ENCODE measurements around the gene PSMB2. TPM values are rescaled to one million over a fixed set of nuclear protein-coding genes. Genes with fewer than 3 reads are reported as not detected.

Gene PSMB2
- total RNA-seq, 1 donor from 2014 or later = 31.3 TPM

- DNase-seq (ENCODE audit: low read depth, low spot score) = peak; percentile 93
These were observed 83.5 kb downstream of the PSMB2 start, which contains the start of gene NCDN for GRCh38 chr1:35557611-35558373. Gene NCDN (plus strand): TSS chr1:35557799. CDS start chr1:35558191, 392 bp downstream.

GRCh38 chr1:35557118-35557610 lies 84.2 kb downstream of the PSMB2 start, which contains the start of gene KIAA0319L:
Gene KIAA0319L (minus strand): TSS chr1:35557403. CDS start chr1:35554491, 2,912 bp downstream.
- no peak for DNase-seq (ENCODE audit: low read depth, low spot score)

- no peak for DNase-seq (ENCODE audit: low read depth, low spot score)
These were observed 84.7 kb downstream of the PSMB2 start for GRCh38 chr1:35556484-35557117.

GRCh38 chr1:35555601-35556477 lies 85.5 kb downstream of the PSMB2 start:
- DNase-seq (ENCODE audit: low read depth, low spot score) = no peak

GRCh38 chr1:35555212-35555584 lies 86.1 kb downstream of the PSMB2 start:
- no peak for DNase-seq (ENCODE audit: low read depth, low spot score)

- no peak for DNase-seq (ENCODE audit: low read depth, low spot score)
These were observed 86.8 kb downstream of the PSMB2 start for GRCh38 chr1:35554266-35555211.

GRCh38 chr1:35553851-35554250 lies 87.5 kb downstream of the PSMB2 start:
- no peak for DNase-seq (ENCODE audit: low read depth, low spot score)

Other genes with a start within 250 kb of the PSMB2 start
- gene KIAA0319L, start 84.1 kb downstream of the PSMB2 start, total RNA-seq = 25.6 and 34.3 TPM in 2 replicates
- gene NCDN, start 83.7 kb downstream of the PSMB2 start, total RNA-seq = 12.2 and 12.9 TPM in 2 replicates
- 0.07 TPM in 2 replicates for gene TFAP2E, start 68.2 kb downstream of the PSMB2 start, total RNA-seq
- gene C1orf216, start 77.4 kb upstream of the PSMB2 start, total RNA-seq = 20.4 and 22.7 TPM in 2 replicates
- 22.7 and 55.6 TPM in 2 replicates for gene CLSPN, start 128.5 kb upstream of the PSMB2 start, total RNA-seq
- gene AGO4, start 166.5 kb upstream of the PSMB2 start, total RNA-seq = 17.9 and 19.3 TPM in 2 replicates
- 12.4 and 18.3 TPM in 2 replicates for gene AGO1, start 241.7 kb upstream of the PSMB2 start, total RNA-seq

All from pulmonary artery endothelial cell (primary cell).